GM12878 (cell line): ENCODE results near the gene CST6.

Experiments used
- EED ChIP-seq: sonication (generic); IDR thresholded peaks from 2 replicates; pipeline ENCODE4 v1.6.1; 2016; ENCODE audit warnings: antibody characterized with exemption, low read depth
- EGR1 ChIP-seq, 2 experiments: IDR thresholded peaks; 1 replicate in 1 of 2; 2 replicates in 1 of 2; pipeline ENCODE4 v1.6.1; 2011 to 2012; ENCODE audit warnings: low read depth in 2 of 2, low read length in 2 of 2, borderline replicate concordance in 1 of 2, mild to moderate bottlenecking in 1 of 2, moderate library complexity in 1 of 2
- TF ChIP-seq, protein P1 (sequence below), 3 experiments: IDR thresholded peaks in 2 of 3; conservative IDR thresholded peaks in 1 of 3; 2 replicates each; pipeline ENCODE4 v1.5.1; 2011; ENCODE audit warnings: low read depth in 3 of 3, low read length in 3 of 3, mild to moderate bottlenecking in 3 of 3, control low read depth in 2 of 3, moderate library complexity in 2 of 3, inconsistent platforms in 1 of 3, mixed read lengths in 1 of 3; ENCODE audit not compliant: control insufficient read depth in 2 of 3, insufficient read depth in 1 of 3; ENCODE audit errors: extremely low read depth in 1 of 3

DNA sequence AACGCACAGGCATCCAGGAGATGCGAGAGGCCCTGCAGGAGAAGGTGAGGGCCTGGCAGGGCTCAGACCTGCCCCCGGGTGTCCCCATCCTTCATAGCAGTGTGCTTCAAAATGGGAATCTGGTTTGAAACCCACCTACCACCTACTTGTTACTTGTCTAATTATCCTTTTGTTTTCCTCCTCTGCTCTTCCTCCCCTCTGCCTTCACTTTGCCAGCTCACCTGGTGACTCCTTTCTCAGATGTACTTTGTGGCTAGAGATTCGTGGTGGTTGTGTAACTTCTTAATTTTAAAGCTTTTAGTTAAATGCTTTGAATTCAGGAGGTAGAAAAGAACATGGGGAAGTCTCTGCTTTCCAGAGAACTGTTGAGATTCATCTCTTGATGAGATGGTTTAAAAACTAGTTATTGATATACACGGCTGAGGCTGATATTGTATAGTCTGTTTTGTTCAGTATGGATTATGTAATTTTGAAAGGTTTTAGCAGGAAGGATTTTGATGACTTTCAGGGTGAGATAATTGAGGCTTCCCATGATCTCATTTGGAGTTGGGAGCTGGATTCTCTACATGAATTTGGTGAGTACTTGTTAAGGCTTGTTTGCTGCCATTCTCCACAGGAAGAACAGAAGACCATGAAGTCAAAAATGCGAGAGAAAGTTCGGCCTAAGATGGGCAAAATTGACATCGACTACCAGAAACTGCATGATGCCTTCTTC lies 48.3 kb downstream of the CST6 start:
- TF ChIP-seq EED: no peak
- TF ChIP-seq, protein P1, sequence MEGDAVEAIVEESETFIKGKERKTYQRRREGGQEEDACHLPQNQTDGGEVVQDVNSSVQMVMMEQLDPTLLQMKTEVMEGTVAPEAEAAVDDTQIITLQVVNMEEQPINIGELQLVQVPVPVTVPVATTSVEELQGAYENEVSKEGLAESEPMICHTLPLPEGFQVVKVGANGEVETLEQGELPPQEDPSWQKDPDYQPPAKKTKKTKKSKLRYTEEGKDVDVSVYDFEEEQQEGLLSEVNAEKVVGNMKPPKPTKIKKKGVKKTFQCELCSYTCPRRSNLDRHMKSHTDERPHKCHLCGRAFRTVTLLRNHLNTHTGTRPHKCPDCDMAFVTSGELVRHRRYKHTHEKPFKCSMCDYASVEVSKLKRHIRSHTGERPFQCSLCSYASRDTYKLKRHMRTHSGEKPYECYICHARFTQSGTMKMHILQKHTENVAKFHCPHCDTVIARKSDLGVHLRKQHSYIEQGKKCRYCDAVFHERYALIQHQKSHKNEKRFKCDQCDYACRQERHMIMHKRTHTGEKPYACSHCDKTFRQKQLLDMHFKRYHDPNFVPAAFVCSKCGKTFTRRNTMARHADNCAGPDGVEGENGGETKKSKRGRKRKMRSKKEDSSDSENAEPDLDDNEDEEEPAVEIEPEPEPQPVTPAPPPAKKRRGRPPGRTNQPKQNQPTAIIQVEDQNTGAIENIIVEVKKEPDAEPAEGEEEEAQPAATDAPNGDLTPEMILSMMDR (IDR thresholded peaks at IDR 0.05 in 2 of 3, conservative IDR thresholded peaks at IDR 0.05 in 1 of 3; ENCODE audit: control insufficient read depth in 2 of 3, extremely low read depth in 1 of 3, insufficient read depth in 1 of 3, low read depth in 3 of 3, low read length in 3 of 3): no peak
- TF ChIP-seq EGR1 (IDR thresholded peaks at IDR 0.05; ENCODE audit: borderline replicate concordance in 1 of 2, low read depth in 2 of 2, low read length in 2 of 2): no peak
